ENCODE data around the gene DPYSL4.

The DPYSL4 gene

DNA sequence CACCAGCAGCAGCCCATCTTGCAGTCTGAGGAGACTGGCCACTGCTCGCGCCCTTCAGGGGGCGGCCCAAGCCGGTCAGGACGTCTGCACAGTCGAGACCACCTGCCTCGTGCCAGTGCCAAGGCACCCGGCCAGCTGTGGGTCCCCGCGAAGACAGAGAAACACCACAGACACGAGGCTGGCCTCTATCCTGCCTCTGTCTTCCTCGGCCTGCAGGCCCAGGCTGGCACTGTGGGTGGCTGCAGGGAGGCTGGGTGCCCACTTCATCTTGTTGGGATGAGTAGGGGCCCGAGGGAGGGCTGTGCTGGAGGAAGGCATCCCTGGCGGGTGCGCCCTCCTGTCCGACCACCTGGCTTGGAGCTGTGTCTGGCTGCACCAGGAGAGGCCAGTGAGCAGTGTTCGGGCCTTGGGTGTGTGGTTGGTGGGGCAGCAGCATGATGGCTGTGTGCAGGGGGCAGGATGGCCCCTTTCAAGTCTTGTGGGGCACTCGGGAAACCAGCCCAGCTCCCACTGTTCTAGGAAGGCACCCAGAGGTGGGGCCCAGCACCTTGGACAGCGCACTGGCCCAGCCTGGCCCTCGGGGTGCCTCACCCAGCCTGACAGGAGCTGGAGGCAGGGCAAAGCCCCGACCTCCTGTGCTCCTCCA, 7.3 kb downstream of the DPYSL4 start:
- no peak for DNase-seq

GRCh38 chr10:132194726-132195125, 8.0 kb downstream of the DPYSL4 start:
- DNase-seq: no peak

GRCh38 chr10:132195366-132196075, 8.8 kb downstream of the DPYSL4 start:
- no peak for DNase-seq

- DNase-seq: no peak
Observed at GRCh38 chr10:132196178-132197113, 9.7 kb downstream of the DPYSL4 start.

DNA sequence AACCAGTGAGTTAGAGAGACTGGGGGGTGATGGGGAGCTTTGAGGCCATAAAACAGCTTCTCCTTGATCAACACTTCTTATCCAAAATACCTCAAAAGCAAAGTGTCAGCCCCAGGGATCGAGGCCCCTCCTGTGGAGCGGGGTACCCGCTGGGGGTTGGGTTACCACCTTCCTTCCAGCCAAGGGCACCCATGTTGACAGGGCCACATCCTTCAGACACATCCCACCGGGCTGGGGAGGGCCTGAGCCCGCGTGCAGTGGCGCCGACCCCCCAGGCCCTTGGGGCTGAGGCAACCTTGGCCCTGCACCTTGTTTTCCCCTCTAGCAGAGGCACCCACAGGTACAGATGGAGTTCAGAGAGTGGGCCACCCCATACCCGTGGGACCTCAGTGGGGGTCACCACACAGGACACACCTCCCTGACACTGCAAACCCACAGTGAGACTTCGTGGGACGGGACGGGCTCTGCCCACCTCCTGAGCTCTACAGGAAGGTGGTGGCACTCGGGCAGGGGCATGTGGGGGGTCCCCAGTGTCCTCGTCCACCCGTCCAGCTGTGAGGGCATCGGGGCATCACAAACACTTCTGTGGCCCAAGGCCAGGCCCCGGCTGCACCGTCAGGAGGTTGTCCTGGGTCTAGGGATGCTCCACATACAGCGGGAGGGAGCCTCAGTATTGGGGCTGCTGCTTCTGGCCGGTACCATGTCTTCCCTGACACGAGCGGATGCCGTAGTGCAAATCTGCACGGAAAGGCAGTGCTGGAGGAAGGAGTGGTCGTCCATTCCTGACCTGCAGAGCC, 10.7 kb downstream of the DPYSL4 start:
- no peak for DNase-seq

DNA sequence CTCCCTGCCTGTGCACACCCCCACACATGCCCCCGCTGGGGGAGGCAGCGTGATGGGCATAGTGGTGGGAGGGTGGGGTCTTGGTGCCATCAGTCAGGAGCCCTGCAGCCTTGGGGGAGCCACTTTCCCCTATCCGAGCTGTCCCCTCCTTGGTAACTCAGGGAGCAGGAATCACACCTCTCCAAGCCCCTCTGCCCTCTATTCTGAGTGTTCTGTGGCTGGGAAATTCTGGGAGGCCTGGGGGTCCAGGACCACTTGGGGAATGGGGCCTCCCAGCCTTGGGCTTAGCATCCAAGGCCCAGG, 11.3 kb downstream of the DPYSL4 start:
- DNase-seq: no peak

DNA sequence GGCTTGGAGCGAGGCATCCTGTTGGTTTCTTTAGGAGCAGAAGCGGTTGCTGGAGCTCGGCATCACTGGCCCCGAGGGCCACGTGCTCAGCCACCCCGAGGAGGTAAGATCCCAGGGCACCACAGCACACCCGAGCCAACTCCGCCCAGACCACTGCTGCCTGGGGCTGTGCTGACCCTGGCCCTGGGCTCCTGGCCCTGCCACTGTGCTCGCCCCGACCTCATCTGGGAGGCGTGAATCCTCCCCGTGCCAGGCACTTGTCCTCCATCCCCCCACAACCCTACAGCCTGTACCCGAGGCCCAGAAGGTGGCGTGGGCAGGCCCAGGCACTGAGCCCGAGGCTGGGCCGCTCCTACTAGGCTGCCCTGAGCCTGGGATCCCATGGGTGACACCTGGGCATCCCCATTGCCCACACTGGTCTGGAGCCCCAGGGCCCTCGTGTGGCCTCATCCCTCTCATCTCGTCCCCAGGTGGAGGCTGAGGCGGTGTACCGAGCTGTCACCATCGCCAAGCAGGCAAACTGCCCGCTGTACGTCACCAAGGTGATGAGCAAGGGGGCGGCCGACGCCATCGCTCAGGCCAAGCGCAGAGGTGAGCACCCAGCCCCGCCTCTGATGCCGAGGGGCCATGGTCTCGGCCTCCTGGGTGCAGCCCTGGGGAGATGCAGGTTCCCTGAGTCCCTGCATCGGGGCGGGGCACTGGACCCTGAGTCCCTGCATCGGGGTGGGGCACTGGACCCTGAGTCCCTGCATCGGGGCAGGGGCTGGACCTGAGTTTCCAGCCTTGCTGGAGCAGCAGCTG, 11.8 kb downstream of the DPYSL4 start:
- no peak for DNase-seq

- DNase-seq: no peak
Observed at GRCh38 chr10:132199268-132199853, 12.6 kb downstream of the DPYSL4 start.

GRCh38 chr10:132199854-132200311, 13.1 kb downstream of the DPYSL4 start:
- DNase-seq: no peak

GRCh38 chr10:132200344-132201110, 13.8 kb downstream of the DPYSL4 start:
- DNase-seq: no peak

- no peak for DNase-seq
Observed at GRCh38 chr10:132201111-132201969, 14.6 kb downstream of the DPYSL4 start.

DNA sequence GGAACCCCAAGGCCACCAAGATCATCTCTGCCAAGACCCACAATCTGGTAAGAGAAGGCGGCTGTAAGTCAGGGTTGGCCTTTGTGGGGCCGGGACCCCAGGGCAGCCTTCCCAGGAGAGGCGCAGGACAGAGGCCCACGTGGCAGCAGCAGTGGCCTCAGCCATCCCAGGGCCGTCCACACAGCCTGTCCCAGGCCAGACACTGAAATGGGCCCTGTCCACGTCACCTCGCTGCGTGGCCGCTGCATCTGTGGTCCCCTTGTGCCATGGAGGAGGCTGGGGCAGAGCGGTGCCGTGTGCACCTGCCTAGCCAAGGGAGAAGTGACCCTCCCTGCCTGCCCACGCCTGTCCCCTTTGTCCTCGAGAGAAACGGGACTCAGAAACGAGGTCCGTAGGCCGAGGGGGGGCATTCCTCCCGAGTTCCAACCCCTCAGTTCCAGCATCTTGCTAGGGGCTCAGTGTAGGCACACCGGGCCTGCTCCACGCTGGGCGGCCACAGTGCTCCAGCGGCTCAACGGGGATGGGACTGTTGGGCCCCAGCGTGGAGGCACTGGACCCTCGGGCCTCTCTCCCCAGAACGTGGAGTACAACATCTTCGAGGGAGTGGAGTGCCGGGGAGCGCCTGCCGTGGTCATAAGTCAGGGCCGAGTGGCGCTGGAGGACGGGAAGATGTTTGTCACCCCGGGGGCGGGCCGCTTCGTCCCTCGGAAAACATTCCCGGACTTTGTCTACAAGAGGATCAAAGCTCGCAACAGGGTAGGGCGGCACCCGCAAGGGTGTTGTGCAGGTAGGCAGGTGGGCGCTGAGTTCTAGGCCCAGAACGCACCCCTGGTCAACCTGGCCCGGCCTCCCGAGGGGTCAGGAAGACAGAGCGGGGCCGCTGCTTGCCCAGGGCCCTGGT, 15.6 kb downstream of the DPYSL4 start:
- DNase-seq: no peak

DNA sequence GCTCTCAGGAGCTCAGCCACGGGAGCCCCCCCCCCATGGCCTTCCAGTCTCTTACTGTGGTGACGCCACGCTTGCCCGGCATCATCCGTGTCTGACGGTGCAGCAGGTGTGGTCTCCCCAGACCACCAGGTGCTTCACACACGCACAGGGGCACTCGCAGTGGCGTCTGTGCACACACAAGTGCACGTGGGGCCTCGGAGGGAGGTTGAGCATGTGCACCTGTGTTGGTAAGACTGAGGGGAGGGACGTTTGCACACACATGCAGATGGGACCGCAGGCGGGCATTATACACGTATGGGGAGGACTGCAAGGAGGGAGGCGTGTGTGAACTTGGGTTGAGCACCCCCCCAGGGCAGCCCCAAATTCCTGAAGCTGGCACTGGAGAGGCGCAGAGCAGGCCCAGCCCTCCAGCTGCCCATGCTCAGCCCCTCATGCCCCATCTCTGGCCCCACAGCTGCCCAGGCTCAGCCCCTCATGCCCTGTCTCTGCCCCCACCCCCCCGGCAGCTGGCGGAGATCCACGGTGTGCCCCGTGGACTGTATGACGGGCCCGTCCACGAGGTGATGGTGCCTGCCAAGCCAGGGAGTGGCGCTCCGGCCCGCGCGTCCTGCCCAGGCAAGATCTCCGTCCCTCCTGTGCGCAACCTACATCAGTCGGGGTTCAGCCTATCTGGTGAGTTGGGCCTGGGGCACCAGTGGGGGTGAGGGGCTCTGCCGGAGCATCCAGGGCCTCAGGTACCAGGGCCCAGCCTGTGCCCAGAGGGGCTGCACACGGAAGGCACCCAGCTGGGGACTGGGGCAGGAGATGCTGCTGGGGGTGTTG, 16.7 kb downstream of the DPYSL4 start:
- no peak for DNase-seq

- DNase-seq: no peak
Observed at GRCh38 chr10:132204078-132204780, 17.5 kb downstream of the DPYSL4 start.

DNA sequence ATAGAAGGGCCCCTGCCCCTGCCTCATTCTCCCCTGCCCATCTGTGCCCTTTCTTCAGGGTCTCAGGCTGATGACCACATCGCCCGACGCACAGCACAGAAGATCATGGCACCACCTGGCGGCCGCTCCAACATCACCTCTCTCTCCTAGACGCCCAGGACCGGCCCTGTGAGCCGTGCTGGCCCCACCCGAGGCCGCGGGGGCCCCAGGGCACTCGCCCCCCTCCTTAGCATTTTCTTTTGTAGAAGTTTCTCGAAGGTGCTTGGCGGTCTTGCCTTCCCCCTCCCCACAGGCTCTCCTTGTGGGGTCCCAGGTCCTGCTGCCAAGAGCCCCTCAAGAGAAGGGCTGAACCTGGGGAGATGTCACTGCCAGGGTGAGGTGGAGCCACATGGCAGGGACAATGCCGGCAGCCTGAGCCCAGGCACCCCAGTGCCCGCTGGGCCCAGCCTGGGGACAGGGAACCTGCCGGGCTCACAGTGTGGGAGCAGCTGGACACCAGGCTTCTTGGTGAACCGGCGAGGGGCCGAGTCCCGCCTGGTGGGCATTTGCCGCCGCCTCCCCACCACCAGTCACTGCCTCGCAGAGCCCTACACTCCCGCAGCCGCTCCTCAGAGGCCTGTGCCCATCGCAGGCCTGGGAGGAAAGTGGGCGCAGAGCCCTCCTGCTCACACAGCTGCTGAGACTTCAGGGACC, 18.2 kb downstream of the DPYSL4 start:
- DNase-seq: no peak
